HG03175 (cell line): ENCODE data around the gene ZNF358.

ENCODE experiments used
- ATAC-seq: cut with Tn5 transposase; IDR thresholded peaks from one replicate; pipeline ENCODE4 v1.9.1; 2021; ENCODE audit warnings: mild to moderate bottlenecking, moderate library complexity; ENCODE audit not compliant: unreplicated experiment

ZNF358 gene

DNA sequence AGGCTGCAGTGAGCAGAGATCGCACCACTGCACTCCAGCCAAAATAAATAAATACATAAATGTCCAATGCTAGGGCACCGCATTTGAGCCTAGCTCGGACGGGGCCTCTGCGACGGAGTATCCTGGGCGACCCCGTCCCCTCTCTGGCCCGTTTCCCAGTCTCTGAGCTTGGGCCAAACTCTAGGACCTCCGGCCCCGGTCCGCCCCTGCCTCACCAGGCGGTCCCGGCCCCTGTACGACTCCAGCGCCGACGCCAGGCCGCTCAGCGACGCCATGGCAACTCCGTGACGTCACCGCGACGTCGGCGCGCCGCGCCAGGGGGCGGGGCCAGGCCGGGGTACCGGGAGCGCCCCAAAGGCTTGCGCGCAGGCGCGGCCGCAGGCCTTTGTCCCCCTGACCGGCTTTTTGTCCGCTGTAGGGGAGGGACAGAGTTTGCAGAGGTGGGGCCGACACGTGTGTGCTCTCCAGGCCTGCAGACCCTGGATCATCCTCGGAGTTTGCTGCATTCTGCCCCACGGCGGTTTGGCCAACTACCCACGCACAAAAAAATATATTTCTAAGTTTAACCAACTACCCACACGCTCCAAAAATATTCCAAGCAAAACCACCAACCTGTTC lies 27.1 kb upstream of the ZNF358 start, which contains the start of gene PEX11G:
Gene PEX11G (minus strand): TSS at position 300 of the 618 bp plus-strand sequence. CDS start 25 bp downstream, at position 275.
- ATAC-seq, result peak; percentile 73

DNA sequence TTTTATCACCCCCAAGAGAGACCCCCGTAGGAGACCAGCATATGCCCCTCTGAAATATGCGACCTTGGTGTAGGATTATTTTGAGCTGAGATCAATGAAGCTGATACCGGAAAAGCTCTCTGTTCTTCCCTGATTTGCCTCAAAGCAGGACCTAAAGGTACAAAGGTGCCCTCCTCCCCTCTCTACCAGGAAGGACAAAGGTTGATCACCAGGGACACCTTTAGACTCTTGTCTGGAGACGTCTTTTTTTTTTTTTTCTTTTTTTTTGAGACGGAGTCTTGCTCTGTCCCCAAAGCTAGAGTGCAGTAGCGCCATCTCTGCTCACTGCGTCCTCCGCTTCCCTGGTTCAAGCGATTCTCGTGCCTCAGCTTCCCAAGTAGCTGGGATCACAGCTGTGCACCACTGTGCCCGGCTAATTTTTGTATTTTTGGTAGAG lies 26.3 kb upstream of the ZNF358 start:
- ATAC-seq, result no peak

DNA sequence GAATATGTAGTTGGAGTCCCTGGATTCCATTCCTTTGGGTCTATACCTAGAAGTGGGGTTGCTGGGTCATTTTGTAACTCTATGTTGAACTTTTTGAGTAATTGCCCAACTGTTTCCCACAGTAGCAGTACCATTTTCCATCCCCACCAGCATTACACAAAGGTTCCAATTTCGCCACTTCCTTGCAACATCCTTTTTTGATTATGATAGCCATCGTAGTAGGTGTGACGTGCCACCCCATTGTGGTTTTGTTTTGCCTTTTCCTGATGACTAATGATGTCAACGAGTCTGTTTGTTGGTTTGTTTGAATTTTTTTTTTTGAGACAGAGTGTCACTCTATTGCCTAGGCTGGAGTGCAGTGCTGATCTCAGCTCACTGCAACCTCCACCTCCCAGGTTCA lies 23.8 kb upstream of the ZNF358 start:
- no peak for ATAC-seq

DNA sequence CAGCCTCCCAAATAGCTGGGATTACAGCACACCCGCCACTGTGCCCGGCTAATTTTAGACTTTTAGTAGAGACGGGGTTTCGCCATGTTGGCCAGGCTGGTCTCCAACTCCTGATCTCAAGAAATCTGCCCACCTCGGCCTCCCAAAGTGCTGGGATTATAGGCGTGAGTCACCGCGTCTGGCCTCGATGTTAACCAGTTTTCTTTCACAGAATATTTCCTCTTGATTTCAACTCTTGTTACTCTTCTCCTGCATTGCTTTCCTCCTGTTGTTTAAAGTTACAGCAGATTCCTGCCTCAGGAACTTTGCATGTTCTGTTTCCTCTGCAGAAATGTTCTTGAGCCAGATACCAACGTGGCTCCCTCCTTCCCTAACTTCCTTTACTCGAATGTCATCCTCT lies 23.3 kb upstream of the ZNF358 start:
- no peak for ATAC-seq

DNA sequence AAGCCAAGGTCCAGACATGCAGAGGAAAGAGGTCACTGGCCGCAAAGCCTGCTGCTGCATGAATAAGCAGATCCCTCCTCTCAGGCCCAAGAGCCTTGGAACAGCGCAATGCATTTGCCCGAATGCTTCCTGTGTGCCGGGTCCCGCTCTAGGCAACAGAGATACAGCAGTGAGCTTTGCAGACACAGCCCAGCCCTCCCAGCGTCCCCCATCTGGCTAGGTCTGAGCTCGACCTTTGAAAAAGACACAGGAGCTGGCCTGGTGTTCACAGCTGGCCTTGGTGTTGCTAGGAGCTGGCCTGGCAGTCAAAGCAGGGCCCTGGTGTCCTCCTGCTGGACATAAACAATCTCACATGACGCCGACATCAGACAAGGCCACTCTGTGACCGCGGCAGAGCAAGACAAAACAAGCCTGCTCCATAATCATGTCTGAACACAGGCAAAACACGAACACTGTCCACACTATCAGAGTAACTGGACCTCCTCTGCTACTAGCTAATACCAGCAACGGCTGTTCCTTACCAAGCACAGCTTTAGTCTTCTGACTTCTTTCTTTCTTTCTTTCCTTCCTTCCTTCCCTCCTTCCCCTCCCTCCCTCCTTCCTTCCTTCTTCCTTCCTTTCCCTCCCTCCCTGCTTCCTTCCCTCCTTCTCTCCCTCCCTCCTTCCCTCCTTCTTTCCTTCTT lies 21.3 kb upstream of the ZNF358 start:
- ATAC-seq, result no peak

DNA sequence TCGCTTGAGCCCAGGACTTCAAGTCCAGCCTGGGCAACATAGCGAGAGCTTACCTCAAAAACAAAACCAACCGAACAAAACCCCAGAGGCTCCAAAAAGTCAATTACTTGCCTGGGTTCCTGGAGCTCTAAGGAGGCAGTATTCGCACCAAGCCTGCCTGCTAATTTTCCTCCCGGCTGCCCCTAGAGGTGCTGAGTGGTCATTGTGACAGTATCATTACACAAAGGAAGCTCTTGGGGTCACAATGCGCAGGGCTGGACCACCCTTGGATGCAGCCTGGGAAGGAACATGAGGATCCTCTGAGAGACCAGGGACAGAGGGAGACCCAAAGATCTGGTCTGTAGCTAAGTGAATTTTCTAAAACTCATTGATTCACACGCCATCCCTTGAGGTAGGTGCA lies 18.6 kb upstream of the ZNF358 start:
- no peak for ATAC-seq

DNA sequence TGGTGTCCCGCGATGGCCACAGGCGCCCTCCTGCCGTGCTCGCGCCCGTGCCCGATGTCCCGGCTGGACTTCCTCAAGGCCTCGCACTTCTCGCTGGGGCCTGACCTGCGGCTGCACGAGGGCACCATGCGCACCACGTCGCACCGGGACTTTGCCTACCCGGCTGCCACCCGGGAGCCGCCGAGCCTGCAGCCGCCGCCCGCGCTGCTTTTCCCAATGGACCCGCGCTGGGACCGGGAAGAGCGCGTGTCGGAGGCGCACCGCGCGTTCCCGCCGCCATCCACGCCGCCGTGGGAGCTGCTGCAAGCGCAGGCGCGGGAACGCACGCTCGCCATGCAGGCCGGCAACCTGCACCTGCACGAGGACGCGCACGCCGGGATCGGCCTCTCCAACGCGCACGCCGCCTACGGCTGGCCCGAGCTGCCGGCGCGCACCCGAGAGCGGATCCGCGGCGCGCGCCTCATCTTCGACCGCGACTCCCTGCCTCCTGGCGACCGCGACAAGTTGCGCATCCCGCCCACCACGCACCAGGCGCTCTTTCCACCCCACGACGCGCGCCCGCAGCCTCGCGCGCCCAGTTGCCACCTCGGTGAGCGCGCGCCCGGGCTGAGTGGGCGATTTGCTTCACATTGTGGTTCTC lies 15.0 kb upstream of the ZNF358 start:
- ATAC-seq, result no peak

DNA sequence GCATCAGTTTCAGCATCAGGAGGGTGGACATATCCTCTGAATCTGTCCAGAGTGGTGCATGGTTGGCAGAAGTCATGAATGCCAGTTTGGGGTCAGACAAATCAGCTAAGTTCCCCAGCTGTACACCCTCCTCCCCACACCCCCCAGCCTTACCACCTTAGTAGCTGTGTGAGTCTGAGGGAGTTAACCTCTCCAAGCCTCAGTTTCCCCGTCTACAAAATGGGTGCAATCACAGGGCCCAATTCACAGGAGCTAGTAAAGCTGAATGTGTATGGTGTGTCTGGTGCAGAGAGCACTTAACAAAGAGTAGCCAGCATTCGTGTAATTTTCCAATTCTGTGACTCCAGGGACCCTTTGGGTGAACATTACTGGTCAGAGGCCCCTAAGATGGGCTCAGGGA lies 13.4 kb upstream of the ZNF358 start:
- no peak for ATAC-seq

DNA sequence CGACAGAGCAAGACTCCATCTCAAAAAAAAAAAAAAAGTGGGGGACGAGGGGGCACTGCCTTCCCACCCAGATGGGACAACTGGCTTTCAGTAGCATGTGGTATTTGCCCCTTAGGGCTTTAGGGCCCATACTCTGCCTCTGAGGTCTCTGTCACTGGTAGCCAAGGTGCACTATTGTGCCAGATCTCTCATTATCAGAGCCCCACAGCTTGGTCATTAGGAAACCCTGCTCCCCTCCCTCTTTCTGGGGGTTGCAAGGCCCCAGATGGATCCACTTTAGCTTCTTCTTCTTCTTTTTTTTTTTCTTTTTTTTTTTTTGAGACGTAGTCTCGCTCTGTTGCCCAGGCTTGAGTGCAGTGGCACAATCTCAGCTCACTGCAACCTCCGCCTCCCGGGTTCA lies 11.2 kb upstream of the ZNF358 start:
- ATAC-seq, result no peak

DNA sequence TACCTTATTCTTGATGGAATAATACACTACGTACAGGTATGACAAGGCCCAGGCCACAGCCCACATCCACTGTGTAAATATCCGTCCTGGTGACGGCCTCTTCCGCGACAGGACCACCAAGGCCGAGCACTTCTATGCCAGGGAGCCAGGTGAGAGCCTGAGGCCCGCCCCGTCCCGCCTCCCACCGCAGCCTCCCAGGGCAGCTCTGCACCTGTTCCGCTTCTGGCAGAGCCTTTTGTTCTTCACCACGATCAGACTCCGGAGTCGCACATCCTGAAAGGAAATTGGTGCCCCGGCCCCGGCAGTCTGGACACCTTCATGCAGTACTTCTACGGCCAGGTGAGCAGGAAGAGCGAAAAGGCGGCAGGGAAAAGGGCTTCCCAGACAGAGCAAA lies 10.6 kb upstream of the ZNF358 start:
- ATAC-seq, result no peak

DNA sequence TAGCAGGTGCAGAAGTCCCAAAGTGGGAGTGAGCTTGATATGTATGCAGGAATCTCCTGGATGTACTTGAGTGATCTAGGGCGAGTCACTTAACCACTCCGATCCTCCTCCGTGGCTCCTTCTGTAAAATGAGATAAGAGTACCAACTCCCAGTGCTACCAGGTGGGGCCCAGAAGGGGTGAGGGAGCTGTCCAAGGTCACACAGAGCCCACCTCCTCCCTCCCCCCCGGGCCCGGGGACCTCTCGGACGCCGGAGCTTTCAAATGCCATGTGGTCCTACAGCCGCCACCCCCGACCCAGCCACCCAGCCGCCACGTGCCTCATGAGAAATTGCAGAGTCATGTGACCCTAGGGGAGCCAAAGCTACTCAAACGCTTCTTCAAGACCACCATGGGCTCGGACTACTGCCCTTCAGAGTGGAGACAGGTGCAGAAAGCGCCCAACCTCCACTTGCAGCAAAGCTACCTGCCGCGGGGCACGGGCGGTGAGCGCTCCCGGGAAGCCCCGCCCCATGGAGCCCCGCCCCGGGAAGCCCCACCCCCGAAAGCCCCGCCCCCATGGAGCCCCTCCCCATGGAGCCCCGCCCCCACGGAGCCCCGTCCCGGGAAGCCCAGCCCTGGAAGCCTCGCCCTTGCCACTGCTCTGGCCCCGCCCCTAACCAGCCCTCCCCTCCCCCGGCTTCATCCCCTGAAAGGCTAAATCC lies 10.1 kb upstream of the ZNF358 start:
- ATAC-seq, result no peak

DNA sequence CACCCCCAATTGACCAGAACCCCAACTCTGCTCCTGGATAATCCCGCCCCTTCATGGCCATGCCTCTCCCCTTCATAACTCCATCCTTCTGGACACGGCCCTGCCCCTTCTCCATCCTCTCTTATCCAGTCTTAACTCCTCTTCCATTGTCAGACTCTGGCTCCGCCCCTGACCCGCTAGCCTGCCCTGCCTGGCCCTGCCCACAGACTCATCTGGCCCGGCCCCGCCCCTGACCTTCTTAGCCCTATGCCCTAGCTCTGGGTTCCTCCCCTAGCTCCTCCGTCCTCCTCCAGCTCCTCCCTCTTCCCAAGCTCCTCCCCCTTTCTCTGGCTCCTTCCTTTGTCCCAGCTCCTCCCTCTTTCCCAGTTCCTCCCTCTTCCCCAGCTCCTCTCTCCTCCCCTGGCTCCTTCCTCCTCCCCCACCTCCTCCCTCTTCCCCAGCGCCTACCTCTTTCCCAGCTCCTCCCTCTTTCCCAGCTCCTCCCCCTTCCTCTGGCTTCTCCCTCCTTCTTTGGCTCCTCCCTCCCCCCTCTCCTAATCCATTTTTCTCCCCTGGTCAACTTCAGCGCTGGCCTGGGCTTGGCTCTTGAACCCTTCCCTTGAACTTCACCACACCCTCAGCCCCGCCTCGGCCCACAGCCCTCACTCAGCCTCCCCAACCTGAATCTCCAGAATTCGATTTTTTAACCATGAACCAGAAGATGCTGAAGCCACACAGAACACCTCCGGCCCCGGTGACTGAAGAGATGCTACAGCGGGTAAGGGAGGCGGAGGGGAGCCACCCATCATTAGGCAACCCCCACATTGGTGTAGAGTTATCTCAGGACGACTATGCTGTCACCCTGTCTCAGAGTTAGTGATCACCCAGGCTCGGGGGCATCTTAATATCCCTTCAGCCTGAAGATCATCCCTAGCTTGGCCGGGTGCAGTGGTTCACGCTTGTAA lies 9.2 kb upstream of the ZNF358 start:
- ATAC-seq, result no peak

DNA sequence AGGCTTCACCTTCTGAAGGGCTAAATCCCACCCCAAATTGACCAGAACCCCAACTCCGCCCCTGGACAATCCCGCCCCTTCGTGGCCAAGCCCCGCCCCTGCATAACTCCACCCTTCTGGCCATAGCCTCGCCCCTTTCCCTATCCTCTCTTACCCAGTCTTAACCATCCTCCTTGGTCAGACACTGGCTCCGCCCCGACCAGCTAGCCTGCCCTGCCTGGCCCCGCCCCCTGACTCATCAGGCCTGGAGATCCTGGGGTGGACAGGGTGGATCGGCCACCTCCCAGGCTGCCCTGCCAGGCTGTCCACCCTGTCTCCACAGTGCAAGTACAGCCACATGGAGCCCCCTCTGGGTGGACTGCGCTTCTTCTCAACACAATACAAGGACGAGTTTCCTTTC lies 8.0 kb upstream of the ZNF358 start:
- no peak for ATAC-seq

DNA sequence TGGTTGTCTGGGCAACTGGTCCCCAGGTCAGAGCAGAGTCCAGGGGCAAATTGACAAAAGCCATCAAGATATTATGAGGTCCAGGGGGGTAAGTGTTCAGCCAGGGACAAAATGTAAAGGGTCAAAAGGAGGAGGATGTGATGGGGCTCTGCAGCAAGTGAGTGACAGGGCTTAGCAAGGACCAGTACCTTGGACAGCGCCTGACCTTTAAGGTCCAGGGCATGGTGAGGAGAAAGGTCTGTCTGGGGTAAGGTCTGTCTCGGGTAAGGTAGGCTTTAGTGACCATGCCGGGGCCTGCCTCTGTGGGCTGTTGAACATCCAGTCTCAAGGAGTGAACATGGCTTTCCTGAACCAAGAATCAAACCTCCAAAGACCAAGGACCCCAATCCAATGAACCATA lies 6.3 kb upstream of the ZNF358 start:
- ATAC-seq, result no peak

DNA sequence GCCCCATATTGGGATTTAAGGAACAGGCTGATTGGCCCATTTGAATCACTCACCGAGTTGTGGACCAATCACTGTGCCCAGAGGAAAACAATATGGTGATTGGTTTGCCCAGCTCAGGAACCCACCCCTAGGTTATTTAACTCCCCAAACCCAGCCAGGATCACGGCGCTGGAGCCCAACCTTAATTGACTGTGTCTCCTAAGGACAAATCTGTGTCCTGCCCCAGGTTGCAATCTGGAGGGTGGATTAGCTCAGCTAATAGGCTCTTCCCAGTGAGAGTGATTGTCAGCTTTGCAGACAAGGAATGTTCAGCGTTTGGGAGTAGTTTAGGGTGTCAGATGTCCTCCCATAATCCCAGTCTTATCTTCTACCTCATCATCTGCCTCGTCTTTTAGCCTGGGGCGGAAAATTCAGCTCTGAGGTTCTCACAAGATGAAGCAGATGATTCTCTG lies 3.5 kb upstream of the ZNF358 start:
- no peak for ATAC-seq

DNA sequence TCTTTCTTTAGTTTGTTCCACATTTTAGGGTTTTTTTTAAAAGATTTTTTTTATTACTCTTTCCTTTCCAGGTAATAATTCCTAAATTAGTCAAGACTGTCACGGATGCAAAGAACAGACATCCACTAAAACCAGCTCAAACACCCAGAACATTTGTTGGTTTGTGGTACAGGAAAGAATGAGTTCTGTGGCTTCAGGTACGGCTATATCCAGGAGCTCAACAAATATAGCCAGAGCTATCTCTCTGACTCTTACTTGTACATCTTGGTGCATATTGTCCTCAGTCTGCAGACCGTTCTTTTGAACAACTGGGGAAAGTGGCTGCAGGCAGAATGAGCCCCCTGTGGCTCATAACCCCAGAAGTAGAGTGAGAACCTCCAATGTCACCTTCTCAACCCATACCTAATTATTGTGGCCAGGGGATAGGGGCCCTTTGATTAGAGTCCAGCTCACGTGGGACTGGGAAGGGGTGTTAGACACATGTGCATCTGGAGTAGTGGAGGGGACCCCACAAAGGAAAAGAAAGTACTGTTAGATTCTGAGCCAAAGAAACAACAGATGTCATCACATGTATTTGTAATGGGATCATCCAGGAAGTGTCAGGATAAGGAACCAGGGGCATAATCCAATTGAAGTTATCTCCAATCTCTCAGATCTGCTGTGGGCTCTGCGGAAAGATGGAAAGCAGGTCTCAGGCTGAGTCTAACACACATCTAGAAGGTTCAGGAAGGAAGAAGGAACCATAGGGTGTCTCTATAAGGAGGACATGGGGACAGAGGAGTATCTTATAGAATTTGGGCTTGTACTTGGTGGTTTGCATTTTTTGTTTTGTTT lies 1.9 kb upstream of the ZNF358 start:
- ATAC-seq, result no peak

DNA sequence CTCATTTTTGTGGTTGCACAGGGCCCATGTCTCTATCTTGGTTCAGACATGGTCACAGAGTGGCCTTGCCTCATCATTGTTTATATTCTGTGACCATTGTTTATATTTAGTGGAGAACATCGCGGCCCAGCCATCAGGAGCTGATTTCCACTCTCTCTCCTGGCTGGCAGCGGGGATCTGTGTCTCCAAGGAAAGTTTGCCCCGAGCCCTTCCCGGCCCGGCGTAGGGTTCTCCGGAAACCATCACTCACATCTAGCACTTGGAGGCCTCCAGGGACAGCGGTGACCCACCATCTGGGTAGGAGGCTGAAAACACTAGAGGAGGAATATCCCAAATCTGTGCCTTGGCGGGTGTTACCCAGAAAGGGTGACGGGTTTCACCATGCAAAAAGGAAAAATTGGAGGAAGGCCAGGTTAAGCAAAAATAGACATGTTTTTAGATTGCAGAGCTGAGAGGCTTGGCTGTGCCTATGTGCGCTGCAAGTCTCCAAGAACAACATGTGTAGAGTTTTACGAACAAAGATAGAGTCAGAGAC lies 726 bp upstream of the ZNF358 start:
- ATAC-seq, result no peak

DNA sequence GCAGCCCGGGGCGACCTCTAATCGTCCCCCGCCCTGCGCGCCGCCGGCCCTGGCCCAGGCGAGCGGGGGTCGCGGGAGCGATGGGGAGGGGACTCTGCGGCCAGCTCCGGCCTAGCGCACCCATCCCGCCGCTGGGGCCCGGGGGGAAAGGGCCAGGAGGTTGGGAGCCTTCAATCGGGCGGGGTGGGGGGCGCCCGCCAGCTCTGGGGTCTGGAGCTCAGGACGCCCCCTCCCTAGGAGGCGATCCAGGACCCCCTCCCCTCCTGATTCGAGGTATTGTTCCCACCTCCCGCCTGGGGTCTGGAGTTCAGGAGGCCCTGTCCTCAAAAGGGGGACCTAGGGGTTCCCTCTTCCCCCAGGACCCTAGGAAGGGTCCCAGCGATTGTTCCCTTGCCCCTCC lies 430 bp downstream of the ZNF358 start:
- ATAC-seq, result no peak

DNA sequence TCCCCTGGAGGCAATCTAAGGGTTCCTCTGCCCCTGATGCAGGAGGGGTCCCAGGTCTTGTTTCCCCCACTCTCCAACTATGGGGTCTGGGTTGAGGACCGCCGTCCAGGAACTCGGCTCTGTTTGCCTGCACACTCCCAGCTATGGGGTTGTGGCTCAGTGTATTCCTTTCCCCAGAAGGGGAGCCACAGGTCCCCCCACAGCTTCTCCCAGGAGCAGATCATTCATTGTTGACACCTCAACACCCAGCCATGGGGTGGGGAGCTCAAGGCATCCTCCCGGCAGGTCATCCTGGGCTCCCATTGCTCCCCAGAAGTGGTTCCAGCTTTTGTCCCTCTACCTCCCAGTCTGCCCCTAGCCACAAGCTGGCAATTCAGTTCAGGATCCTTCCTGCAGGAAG lies 975 bp downstream of the ZNF358 start:
- no peak for ATAC-seq
